Mesenchymal stem cell (in vitro differentiated cells and primary cell): ENCODE results near the gene TRIM37.

Experiments
- DNase-seq: peaks from one replicate; pipeline ENCODE4 v3.0.0-alpha.2; 2013
- H2AFZ ChIP-seq: one replicate; pipeline ENCODE4 v1.6.1; 2013; ENCODE audit warnings: low read depth, mild to moderate bottlenecking, control low read depth, inconsistent platforms, low read length, moderate library complexity
- H2AK5ac ChIP-seq: 2 replicates; pipeline ENCODE4 v1.6.1; 2013; ENCODE audit warnings: low read length, moderate library complexity, mild to moderate bottlenecking, inconsistent platforms; ENCODE audit not compliant: severe bottlenecking
- H2BK120ac ChIP-seq: one replicate; pipeline ENCODE4 v1.6.1; 2013; ENCODE audit warnings: low read depth, mild to moderate bottlenecking, inconsistent platforms, low read length, moderate library complexity
- H2BK12ac ChIP-seq, 2 experiments: one replicate each; pipeline ENCODE4 v1.6.1; 2013; ENCODE audit warnings: inconsistent platforms in 2 of 2, low read length in 2 of 2, mild to moderate bottlenecking in 2 of 2, moderate library complexity in 2 of 2, control low read depth in 1 of 2
- H2BK15ac ChIP-seq: one replicate; pipeline ENCODE4 v1.6.1; 2013; ENCODE audit warnings: mild to moderate bottlenecking, low read depth, inconsistent platforms; ENCODE audit not compliant: poor library complexity, severe bottlenecking
- H2BK5ac ChIP-seq: 2 replicates; pipeline ENCODE4 v1.6.1; 2013; ENCODE audit warnings: low read depth, mild to moderate bottlenecking, low read length, control low read depth, inconsistent platforms; ENCODE audit not compliant: poor library complexity, severe bottlenecking
- H3K14ac ChIP-seq, 2 experiments: one replicate each; pipeline ENCODE4 v1.6.1; 2013; ENCODE audit warnings: inconsistent platforms in 2 of 2, low read length in 2 of 2, control low read depth in 1 of 2, mild to moderate bottlenecking in 1 of 2, moderate library complexity in 1 of 2
- H3K18ac ChIP-seq, 2 experiments: one replicate each; pipeline ENCODE4 v1.6.1; 2013; ENCODE audit warnings: inconsistent platforms in 2 of 2, low read length in 2 of 2, control low read depth in 1 of 2, low read depth in 1 of 2, mild to moderate bottlenecking in 1 of 2
- H3K23ac ChIP-seq, 2 experiments: one replicate each; pipeline ENCODE4 v1.6.1; 2013; ENCODE audit warnings: inconsistent platforms in 2 of 2, low read length in 2 of 2, mild to moderate bottlenecking in 2 of 2, moderate library complexity in 2 of 2, control low read depth in 1 of 2
- H3K27ac ChIP-seq: 2 replicates; pipeline ENCODE4 v1.5.1; 2013; ENCODE audit warnings: mild to moderate bottlenecking, moderate library complexity, low read length, control low read depth, inconsistent platforms; ENCODE audit not compliant: poor library complexity, severe bottlenecking
- H3K27me3 ChIP-seq, 2 experiments: 2 replicates each; pipeline versions ENCODE4 v1.6.1 to v1.7.0; 2013; ENCODE audit warnings: low read length in 2 of 2, mild to moderate bottlenecking in 2 of 2, moderate library complexity in 2 of 2, control low read depth in 1 of 2, inconsistent platforms in 1 of 2; ENCODE audit not compliant: control insufficient read depth in 1 of 2, insufficient read depth in 1 of 2
- H3K36me3 ChIP-seq, 2 experiments: 2 replicates each; pipeline versions ENCODE4 v1.6.1 to v1.7.0; 2013; ENCODE audit warnings: low read length in 2 of 2, control low read depth in 1 of 2, inconsistent platforms in 1 of 2, low read depth in 1 of 2, mild to moderate bottlenecking in 1 of 2; ENCODE audit not compliant: insufficient read depth in 2 of 2, control insufficient read depth in 1 of 2
- H3K4ac ChIP-seq, 2 experiments: one replicate each; pipeline ENCODE4 v1.6.1; 2013; ENCODE audit warnings: inconsistent platforms in 2 of 2, low read length in 2 of 2, mild to moderate bottlenecking in 2 of 2, moderate library complexity in 2 of 2, control low read depth in 1 of 2, low read depth in 1 of 2
- H3K4me1 ChIP-seq: 2 replicates; pipeline ENCODE4 v1.6.1; 2013; ENCODE audit warnings: low read depth, low read length, control low read depth; ENCODE audit not compliant: control insufficient read depth, insufficient read depth
- H3K4me2 ChIP-seq: 2 replicates; pipeline ENCODE4 v1.6.1; 2013; ENCODE audit warnings: low read length, mild to moderate bottlenecking, inconsistent platforms; ENCODE audit not compliant: poor library complexity, severe bottlenecking
- H3K4me3 ChIP-seq, 2 experiments: 2 replicates each; pipeline versions ENCODE4 v1.5.1 to v1.7.0; 2013; ENCODE audit warnings: low read length in 2 of 2, mild to moderate bottlenecking in 2 of 2, control low read depth in 1 of 2, low read depth in 1 of 2; ENCODE audit not compliant: insufficient read depth in 1 of 2
- H3K79me1 ChIP-seq: replicated peaks from 2 replicates; pipeline ENCODE4 v1.6.1; 2013; ENCODE audit warnings: mild to moderate bottlenecking, control low read depth, low read length, inconsistent platforms; ENCODE audit not compliant: poor library complexity, severe bottlenecking
- H3K9ac ChIP-seq: 2 replicates; pipeline ENCODE4 v1.7.0; 2013; ENCODE audit warnings: mild to moderate bottlenecking, low read length, moderate library complexity
- H3K9me3 ChIP-seq: 2 replicates; pipeline ENCODE4 v1.7.0; 2013; ENCODE audit warnings: mild to moderate bottlenecking, low read length; ENCODE audit not compliant: control insufficient read depth
- H4K8ac ChIP-seq: one replicate; pipeline ENCODE4 v1.6.1; 2013; ENCODE audit warnings: inconsistent platforms, mild to moderate bottlenecking, low read length, moderate library complexity
- H4K91ac ChIP-seq: one replicate; pipeline ENCODE4 v1.6.1; 2013; ENCODE audit warnings: mild to moderate bottlenecking, low read length, inconsistent platforms
- WGBS: methylation state at CpG from one replicate; pipeline ENCODE4 v1.1.7; 2013; ENCODE audit warnings: mixed read lengths; 5-methylcytosine and 5-hydroxymethylcytosine counted together

The TRIM37 gene

GRCh38 chr17:59126809-59127417 lies 20.2 kb upstream of the TRIM37 start:
- Histone ChIP-seq H3K36me3 (peaks cover 5 to 9% of the 10 kb centered on the region in 2 experiments), H3K4ac (no peak overlapping the region), H4K8ac (no peak overlapping the region), H3K23ac (no peak overlapping the region), H3K14ac (no peak overlapping the region), H2BK15ac (no peak overlapping the region), H3K9ac (no peak overlapping the region), H3K18ac (no peak overlapping the region), H3K4me3 (no peak overlapping the region), H2AFZ (no peak overlapping the region), H3K4me2 (no peak overlapping the region), H3K27ac (no peak overlapping the region), H2BK5ac (no peak overlapping the region), H2BK12ac (no peak overlapping the region), H4K91ac (no peak overlapping the region), H3K79me1 (peaks cover 10% of the 10 kb centered on the region), H3K4me1 (peaks cover 3% of the 10 kb centered on the region), H3K27me3 (no peaks in the 10 kb centered on the region), H2BK120ac (no peak overlapping the region), H3K9me3 (no peaks in the 10 kb centered on the region), H2AK5ac (no peak overlapping the region)
- WGBS, result 48% methylated on average over 2 of the region's 3 CpGs
- no peak for DNase-seq

GRCh38 chr17:59124665-59125064 lies 18.0 kb upstream of the TRIM37 start:
- Histone ChIP-seq H3K27ac (no peak overlapping the region), H4K91ac (no peak overlapping the region), H3K4me1 (peaks cover 3% of the 10 kb centered on the region), H3K9ac (no peak overlapping the region), H3K4me3 (no peak overlapping the region), H3K9me3 (no peaks in the 10 kb centered on the region), H2AK5ac (no peak overlapping the region), H3K27me3 (no peaks in the 10 kb centered on the region), H2BK5ac (no peak overlapping the region), H3K36me3 (peaks cover 5 to 9% of the 10 kb centered on the region in 2 experiments), H2AFZ (no peak overlapping the region), H3K4me2 (no peak overlapping the region), H2BK15ac (no peak overlapping the region), H3K4ac (no peak overlapping the region), H2BK120ac (no peak overlapping the region), H3K18ac (no peak overlapping the region), H3K79me1 (peaks cover 8% of the 10 kb centered on the region), H4K8ac (no peak overlapping the region), H2BK12ac (no peak overlapping the region), H3K14ac (no peak overlapping the region), H3K23ac (no peak overlapping the region)
- 100% methylated on average over 5 of the region's 6 CpGs for WGBS
- no peak for DNase-seq

- Histone ChIP-seq H3K4ac (no peak overlapping the region), H4K8ac (no peak overlapping the region), H3K4me3 (no peak overlapping the region), H3K4me2 (peak overlapping the region; percentile 11), H2BK15ac (no peak overlapping the region), H3K27ac (peak overlapping the region; percentile 7), H4K91ac (no peak overlapping the region), H2BK120ac (no peak overlapping the region), H2BK5ac (no peak overlapping the region), H3K79me1 (peaks cover 6% of the 10 kb centered on the region), H3K4me1 (peaks cover 3% of the 10 kb centered on the region), H3K9ac (no peak overlapping the region), H2AK5ac (no peak overlapping the region), H3K23ac (no peak overlapping the region), H3K18ac (no peak overlapping the region), H2BK12ac (no peak overlapping the region), H3K36me3 (peaks cover 2 to 15% of the 10 kb centered on the region in 2 experiments), H3K27me3 (no peaks in the 10 kb centered on the region), H3K14ac (no peak overlapping the region), H2AFZ (no peak overlapping the region), H3K9me3 (no peaks in the 10 kb centered on the region)
- 100% methylated on average over 7 of the region's 9 CpGs for WGBS
- DNase-seq, result no peak
Observed at GRCh38 chr17:59121901-59122480, 15.3 kb upstream of the TRIM37 start.

- no peak overlapping the region for H2BK5ac ChIP-seq
- H3K23ac ChIP-seq, result no peak overlapping the region
- H4K91ac ChIP-seq, result no peak overlapping the region
- no peak for DNase-seq
- no peak overlapping the region for H2AK5ac ChIP-seq
- peaks cover 6 to 16% of the 10 kb centered on the region in 2 experiments for H3K36me3 ChIP-seq
- H3K9me3 ChIP-seq, result no peaks in the 10 kb centered on the region
- H3K27ac ChIP-seq, result no peak overlapping the region
- H3K79me1 ChIP-seq, result peaks cover 16% of the 10 kb centered on the region
- no peak overlapping the region for H3K9ac ChIP-seq
- no peak overlapping the region for H2BK12ac ChIP-seq
- no peaks in the 10 kb centered on the region for H3K27me3 ChIP-seq
- no peak overlapping the region for H3K4me3 ChIP-seq
- H3K14ac ChIP-seq, result no peak overlapping the region
- no peak overlapping the region for H3K4ac ChIP-seq
- H4K8ac ChIP-seq, result no peak overlapping the region
- no peaks in the 10 kb centered on the region for H3K4me1 ChIP-seq
- H2BK15ac ChIP-seq, result no peak overlapping the region
- H3K18ac ChIP-seq, result no peak overlapping the region
- no peak overlapping the region for H2BK120ac ChIP-seq
- 99% methylated on average over 9 of the region's 9 CpGs for WGBS
- no peak overlapping the region for H2AFZ ChIP-seq
- H3K4me2 ChIP-seq, result no peak overlapping the region
Observed at GRCh38 chr17:59115474-59115873, 8.8 kb upstream of the TRIM37 start.
